HG02885 (cell line): ENCODE data around the gene MICAL3.

Source experiments
- ATAC-seq: cut with Tn5 transposase; IDR thresholded peaks from one replicate; pipeline ENCODE4 v1.9.1; 2021; ENCODE audit warnings: mild to moderate bottlenecking; ENCODE audit not compliant: unreplicated experiment, poor library complexity

Gene MICAL3

DNA sequence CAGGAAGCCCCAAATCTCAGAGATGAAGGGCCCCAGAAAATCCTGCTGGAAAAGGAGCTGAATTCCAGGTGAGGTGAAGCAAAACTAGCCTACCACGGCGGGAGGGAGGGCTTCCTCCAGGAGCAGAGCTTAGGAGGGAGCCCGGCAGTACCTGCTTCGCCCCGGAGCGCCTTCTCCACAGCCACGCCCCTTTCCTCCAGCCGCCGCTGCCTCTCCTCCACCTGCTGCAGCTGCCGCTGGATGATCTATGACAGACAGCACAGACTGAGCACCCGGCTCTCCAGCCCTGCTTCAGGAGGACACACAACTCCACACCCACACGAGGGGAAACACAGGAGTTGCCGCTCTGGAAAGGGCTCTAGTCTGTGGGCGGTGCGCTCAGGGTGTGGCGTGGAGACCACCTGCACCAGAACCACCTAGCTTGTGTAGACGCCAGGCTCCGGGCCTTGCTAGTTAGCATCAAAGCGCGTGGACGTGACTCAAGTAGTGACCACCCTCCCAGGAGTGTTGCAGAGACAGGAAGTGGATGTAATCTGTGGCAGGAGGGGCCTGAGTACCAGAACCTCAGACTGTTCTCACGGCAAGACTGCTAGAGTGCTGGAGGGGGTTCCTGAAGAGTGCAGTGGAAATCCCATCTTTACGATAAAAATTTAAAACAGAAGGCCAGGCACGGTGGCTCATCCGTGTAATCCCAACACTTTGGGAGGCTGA lies 215.5 kb downstream of the MICAL3 start:
- no peak for ATAC-seq

DNA sequence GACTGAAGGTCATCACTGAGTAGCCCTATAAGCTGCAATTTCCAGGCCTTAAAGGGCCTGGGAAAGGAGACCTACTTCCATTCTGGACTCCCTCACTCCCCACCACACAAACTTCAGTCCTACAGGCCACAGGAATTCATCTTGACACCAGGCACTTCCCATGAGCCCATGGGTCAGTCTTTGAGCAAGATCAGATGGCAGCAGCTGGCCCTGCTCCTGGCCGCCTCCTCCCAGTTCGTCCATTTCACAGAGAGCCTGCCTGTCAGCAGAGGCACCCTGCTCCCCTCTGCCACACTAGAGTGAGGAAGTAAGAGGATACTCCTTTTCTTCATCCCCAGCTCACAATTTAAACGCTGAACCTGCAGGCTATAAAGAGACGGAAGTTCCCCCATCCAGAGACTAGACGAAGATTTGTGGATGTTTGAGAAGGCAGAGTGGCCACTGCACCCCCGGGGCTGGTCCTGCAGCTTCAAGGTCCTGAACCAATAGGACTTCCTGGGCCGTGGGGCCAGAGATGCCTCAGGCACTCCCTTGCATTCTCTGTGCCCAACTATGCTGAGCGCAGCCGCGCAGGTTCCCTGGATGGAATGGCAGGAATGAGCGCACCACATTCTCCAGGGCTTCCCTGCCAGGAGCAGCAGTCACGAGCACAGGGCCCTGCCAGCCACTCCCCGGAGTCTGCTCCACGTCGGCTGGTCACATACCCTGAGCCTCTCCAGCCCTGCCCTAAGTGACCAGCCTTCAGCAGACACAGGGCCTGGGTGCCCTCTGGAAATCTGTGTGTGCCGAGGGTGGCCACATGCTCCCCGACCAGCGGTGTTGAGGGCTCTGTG lies 216.6 kb downstream of the MICAL3 start:
- ATAC-seq: no peak

DNA sequence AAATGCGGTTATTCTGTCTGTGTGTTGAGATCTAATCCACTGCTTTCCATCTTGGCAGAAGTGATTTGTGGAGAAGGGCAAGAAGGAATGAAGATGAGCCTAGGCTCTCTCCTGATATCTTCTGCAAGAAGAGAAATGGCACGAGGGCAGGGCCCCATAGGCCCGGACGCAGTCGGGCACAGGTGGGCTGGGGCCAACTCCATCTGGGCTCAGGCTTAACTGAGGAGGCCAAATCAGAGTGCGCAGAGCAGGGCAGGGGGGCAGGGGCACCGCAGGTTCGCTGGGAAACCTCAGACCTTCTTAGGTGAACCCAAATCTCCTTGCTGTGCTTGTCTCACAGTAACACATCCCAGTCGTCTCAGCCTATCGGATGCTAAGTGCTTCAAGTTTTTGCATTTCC lies 217.3 kb downstream of the MICAL3 start:
- no peak for ATAC-seq

DNA sequence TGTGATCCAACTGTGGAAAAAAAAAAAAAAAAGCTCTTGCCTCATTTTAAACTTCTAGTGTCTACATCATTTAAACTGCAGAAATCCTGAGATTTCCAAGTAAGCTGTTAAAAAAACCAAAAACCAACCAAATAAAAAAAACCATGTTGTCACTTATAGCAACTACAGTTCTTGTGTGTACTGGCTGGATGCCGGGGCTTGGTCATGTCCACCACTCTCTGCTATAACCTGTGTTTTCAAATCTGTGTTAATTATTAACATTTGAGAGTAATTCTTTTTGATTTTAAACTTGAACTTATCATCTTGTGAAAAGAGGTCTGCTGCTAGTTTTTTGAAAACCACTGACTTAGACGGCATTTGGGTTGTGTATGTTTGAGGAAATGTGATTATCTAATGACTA lies 217.9 kb downstream of the MICAL3 start:
- no peak for ATAC-seq

DNA sequence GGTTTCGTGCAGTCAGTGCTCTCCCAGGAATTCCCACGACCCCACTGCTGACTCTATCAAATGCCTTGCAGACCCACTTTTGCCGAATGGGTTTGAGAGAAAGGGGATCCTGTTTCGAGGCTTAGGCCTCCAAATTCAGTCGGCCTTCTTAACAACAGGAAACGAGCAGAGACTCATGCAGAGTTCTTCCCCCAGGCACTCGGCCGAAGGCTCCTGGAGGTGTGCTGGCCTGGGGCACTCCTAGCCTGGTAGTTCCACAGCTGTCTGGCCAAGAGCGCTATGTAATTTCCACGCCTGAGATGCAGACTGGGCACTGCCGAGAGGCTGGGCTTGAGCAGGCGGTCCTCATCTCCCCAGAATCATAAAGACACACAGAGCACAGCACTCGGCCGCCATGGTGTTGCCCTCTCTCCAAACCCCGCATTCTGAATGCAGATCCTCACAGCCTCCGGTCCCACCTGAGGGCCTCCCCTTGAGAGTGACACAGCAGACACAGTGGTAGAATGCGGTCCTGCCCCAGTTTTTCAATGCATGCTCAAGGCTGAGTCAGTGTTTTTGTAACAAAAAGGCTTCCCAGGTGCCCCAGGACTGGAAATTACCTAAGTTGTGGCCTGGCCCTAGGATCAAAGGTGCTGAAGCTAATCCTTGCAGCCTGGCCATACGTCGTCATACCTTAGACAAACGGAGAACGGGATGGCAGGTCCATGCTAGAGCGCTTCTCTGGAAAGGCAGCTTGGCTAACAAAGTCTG lies 219.9 kb downstream of the MICAL3 start:
- ATAC-seq: no peak

DNA sequence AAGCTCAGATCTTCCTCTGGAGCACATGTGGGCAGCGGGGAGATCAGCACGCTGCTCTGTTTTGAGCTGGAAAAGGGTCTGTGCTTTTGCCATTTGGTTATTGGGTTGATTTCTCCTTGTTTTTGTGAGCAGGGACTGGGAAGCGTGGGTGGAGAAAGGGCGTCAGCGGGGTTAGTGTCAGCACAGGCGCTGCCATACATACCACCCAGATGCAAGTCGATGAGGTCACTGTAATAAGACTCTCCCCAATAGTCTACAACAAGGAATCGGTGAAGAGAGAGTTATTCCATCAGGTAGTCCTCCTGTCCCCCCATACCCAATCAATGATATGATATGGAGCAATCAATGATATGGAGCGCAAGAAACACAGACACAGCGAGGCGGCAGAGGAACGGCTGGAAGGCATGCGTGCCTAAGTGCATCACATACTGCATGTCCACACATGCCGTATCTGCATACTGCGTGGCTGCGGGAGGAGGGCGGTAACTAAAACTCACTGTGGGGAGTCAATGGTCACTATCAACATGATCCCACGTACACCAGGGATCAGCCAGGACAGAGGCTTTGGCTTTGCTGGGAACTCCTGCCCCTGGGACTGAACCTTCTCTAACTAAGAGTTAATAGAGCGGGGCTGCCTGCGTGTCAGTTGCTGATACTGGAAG lies 220.6 kb downstream of the MICAL3 start:
- ATAC-seq: no peak

DNA sequence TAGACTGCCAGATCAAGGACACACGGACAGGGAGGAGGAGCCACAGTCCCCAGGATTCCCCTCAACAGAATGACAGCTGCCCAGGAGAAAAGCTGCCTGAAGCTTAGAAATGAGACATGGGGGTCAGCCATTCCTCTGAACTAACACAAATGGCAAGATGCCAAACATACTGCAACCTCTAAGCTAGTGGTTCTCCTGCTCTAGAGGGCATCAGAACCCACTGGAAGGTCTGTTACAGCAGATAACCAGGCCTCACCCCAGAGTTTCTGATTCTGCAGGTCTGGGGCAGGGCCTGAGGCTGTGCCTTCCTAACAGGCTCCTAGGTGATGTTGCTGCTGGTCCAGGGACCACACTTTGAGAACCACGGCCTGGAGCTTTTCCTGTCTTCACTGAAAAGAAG lies 221.5 kb downstream of the MICAL3 start:
- no peak for ATAC-seq

DNA sequence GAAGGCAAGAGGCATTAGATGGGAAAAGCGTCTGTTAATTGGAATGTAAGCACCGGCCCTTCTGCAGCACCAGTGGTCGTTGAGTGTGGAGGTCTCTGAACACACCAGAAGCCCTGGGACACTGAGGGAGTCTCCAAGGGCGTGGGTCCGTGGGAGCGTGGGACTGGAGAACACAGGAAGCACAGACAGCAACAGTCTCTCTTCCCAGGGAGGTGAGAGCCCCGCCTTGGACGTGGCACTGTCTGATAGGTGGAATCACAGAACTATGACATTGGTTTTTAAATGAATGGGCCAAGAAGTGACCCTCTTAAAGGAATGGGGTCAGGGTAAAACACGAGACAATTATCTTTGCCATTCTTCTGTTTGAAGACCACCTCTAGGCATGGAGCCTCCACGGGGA lies 221.9 kb downstream of the MICAL3 start:
- no peak for ATAC-seq

DNA sequence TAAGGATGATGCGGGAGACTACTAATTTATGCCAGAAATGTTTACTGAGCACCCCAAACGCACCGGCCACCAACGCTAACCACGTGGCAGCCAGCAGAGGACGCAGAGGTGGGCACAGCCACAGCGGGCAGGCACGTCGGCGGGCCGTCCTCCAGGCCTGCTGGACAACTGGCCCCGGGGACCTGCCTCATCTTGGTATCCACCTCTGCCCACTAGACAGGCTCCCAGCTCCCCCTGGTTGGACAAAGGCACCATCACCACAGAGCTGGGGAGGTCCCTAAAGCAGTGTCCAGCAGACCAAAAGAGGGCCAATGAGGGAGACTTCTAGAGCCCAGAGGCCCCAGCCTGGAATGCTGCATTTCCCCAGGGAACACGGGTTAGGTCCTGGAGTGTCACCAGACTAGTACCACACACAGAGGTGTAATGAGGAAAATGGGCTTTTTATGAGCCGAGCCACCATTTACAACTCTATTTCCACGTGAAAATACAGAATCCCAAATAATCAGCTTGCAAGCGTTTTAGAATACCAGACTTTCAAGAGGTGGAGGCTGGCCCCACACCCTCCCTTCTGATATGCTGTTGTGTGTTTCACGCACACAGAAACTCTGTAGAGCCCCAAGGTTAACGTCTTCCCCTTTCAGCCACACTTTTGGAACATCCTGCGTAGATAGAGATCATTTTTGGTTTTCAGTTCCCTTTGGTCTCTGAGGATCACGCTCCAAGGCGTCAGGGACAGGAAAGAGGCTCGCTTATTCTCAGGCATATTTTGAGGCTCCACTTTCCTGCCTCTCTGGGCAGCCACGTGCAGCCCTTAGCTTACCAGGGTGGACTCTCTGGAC lies 226.4 kb downstream of the MICAL3 start:
- ATAC-seq: peak; percentile 57

DNA sequence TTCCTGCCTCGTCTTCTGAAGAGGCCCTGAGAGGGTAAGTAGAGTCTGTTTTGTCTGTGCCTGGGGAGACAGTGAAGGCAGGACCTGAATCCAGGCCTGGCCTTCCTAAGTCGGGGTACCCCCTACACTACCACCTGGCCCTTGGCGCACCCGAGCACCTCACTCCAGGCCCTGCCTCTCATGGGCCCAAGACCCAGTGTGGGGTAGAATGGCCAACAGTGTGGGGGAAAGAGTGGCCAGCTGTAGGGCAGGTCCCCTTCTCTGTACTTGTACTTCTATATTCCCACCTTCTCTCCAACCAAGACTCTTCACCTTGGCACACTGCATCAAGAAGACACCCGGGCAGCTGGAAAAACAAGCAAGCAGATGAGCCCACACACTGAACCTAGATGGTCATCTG lies 227.7 kb downstream of the MICAL3 start:
- ATAC-seq: no peak

DNA sequence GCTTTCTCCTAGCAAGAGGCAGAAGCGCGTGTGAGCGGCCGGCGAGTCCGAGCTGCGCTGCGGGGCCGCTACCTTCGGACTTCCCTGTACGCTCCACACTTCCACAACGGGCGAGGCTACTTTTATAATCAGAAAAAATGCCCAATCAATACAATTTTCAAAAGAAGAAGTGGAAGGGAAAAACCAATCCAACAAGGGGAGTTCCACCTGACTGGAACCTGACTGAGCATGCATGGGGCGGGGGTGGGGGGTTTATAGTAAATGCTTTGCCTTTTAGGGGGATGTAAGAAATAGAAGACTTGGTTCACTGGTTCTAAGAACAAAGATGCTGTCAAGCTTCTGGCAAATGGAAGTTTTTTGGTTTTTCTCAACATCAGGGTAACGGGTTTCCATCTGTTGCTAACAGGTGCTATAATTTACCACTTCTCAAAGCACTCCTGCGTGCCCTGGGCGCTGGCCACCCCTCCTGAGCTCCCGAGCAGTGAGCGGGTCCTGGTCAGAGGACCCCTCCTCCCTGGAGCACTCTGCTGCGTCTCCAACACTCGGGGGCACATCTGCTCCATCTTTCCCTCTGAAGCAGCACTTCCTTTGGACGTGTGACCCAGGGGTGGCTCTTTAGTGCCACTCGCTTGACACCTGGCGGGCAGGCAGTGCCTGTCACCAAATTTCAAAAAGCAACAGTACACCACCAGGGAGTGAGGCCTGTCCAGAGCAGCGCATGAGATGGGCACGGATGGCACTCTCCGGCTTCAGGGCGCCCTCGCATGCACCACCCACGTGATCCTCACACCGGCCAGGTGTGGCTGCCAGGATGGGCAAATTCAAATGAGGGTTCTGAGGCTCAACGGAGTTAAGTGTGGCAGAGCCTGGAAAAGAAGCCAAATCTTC lies 228.5 kb downstream of the MICAL3 start:
- no peak for ATAC-seq

DNA sequence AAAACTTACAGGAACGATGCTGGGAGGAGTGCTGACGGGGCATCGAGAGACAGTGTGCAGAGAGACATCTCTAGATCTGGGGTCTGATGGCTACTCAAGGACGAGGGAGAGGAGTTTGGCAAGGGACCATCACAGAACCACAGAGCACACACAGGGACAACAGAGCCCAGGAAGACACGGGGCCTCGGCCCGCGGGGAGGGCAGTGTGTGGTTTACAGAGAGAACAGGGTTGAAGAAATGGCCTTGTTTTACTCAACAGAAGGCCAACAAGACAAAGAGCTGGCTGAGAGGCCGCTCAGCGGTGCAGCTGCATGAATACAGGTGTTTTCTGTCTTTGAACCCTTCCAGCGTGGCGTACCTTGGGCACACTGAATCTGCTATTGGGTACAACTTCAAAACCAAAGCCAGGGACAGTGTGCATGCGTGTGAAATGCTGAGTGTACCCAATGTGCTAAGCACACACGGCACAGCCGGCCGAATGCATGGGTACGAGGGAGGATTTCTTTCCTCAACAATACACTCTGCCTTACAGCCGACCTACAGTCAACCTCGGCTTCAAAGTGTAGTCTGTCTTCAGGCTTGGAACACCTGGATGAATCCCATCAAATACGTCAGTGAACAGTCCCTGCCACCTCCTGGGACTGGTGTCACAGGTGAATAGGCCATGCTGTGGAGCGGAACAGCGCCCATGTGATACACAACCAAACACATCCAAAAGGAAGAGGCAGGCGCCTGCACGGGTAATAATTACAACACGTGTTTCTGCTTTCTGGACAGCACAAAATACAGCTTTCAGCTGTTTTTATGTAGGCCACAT lies 229.4 kb downstream of the MICAL3 start:
- no peak for ATAC-seq

DNA sequence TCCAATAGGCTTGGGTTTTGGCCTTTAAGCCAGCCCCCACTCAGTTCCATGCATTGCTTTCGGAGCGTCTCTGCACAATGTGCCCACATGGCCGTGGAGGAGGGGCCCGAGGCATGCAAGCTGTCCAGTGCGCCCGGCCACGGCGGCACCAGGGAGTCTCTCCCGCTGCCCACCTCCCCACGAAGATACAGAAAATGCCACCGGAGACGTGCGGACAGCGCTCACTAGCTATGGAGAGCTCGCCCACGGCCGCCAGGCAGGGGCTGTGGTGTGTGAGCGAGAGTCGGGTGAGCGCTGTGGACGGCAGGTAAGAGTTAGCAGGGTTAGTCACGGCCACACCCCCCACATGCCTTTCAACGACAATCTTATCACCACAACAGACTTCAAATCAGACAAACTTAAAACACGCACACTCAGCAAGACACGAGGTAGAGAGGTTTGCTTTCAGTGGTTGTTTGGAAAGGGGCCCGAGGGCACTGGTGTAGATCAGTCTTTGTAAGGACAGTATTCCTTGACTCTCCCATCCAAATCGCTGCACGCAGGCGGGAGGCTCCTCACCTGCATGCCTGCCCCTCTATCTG lies 231.4 kb downstream of the MICAL3 start:
- ATAC-seq: no peak

DNA sequence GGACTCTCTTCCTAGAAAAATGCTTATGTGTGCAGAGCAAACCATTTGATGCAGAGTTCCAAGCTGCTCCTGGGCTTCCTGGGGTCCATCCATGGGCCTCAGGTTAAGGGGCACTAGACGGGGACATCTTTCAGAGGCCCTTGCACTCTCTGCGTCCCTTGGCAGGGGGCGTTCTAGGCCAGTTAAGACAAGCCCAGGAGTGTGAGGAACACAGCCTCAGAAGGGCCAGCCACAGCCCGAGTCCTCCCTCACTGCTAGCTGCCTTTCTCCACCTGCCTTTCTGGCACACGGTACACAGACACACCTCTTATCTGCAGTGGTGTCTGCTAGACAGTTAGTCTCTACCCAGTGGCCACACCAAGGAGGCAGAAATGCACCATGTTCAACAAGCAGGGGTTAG lies 232.1 kb downstream of the MICAL3 start:
- no peak for ATAC-seq

DNA sequence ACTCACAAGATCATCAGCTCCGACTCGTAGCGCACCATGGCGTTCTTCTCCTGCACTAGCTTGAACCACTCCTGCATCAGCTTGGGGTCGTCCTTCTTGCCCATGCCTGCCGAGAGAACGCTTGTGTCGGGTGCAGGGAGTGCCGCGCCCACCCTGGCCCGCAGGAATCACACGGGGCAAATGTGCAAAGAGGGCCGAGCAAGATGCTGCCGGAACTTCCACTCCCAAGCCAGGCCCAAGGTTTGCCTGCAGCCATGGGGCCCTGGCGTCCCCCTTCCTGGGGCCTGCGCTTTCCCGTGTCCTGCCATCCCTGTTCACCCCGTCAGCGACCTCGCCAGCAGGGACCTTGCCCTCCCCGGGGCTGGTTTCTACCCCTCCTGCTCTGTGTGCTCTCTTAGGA lies 233.2 kb downstream of the MICAL3 start:
- no peak for ATAC-seq

DNA sequence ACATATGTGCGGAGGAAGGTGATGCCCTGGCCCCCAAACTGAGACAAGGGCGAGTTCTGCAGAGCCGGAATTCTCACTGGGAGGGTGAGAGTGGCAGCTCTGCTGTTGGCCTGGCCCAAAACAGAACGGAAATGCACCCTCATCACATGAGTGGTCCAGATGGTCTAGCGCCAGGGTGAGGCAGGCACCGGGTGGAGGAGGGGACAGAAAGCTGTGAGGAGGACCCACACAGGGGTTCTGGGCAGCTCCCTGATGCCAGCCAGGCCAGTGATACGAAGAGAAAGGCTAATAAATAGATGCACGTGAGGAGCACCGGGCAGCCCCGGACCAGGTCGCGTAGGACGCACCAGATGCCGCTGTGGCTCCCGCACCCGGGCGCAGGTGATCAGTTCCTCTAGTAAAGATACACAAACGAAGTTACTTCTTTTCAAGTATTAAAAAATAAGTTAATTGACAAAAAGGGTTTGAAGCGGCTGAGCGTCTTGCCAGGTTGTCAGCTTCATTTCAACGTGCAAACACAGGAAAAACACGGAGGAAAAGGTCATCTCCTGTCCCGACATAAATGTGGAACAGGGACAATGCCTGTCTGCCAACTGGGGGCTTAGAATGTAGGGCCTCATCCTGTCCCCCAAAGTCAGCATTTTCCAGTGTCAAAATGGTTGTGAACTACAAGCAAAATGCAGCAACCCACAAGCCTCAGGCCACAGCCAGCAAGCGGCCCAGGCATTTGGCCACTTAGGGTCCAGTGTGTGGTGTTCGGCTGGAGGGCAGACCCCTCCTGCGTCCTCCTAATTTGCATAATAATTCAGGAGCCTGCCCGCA lies 234.8 kb downstream of the MICAL3 start:
- ATAC-seq: no peak
